ENCODE results near the gene ZBED5.

DNA sequence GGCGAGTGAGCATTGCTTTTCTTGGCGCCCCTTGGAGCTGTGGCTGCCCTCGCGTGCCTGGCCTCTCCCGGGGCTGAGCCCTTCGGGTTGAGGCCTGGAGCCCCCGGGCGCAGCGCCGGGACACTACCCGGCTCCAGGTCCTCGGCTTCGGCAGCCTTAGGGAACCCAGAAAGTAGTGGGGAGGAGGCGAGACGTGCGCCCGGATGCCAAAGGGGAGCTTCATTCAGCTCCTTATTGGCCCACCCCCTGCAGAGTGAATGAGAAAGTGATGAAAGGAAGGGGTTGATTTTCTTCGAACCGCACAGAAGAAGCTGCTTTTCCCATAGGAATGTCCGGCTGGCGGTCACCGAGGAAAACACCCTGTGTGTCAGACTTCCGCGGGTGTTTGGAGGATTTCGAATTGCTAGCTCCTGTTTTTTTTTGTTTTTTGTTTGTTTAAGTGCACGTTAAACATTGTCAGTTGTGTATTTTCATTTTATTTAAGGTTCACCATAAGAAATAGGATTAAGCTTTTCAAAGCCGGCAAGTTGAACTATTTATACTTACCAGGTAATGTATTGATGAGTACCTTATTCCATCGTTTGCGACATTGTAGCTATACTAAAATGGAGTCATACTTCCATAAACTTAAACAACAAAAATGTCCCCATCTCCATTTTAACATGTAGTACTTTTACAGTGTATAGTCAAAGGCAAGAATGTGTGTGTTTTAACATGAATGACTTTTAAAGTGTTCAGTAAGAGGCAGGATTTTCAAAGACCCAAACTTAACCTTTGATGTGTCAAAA lies 48.3 kb downstream of the ZBED5 start:
- TF ChIP-seq, protein P1, sequence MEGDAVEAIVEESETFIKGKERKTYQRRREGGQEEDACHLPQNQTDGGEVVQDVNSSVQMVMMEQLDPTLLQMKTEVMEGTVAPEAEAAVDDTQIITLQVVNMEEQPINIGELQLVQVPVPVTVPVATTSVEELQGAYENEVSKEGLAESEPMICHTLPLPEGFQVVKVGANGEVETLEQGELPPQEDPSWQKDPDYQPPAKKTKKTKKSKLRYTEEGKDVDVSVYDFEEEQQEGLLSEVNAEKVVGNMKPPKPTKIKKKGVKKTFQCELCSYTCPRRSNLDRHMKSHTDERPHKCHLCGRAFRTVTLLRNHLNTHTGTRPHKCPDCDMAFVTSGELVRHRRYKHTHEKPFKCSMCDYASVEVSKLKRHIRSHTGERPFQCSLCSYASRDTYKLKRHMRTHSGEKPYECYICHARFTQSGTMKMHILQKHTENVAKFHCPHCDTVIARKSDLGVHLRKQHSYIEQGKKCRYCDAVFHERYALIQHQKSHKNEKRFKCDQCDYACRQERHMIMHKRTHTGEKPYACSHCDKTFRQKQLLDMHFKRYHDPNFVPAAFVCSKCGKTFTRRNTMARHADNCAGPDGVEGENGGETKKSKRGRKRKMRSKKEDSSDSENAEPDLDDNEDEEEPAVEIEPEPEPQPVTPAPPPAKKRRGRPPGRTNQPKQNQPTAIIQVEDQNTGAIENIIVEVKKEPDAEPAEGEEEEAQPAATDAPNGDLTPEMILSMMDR (conservative IDR thresholded peaks at IDR 0.05): no peak
- no peak for TF ChIP-seq EZH2 (IDR thresholded peaks at IDR 0.05; ENCODE audit: low read depth)

Measured in PC-9 (cell line).